HG02870 (cell line): ENCODE data around the gene NEURL1.

Experiments
- ATAC-seq: cut with Tn5 transposase; IDR thresholded peaks from one replicate; pipeline ENCODE4 v1.9.1; 2021; ENCODE audit warnings: mild to moderate bottlenecking, moderate library complexity; ENCODE audit not compliant: unreplicated experiment

NEURL1 gene

DNA sequence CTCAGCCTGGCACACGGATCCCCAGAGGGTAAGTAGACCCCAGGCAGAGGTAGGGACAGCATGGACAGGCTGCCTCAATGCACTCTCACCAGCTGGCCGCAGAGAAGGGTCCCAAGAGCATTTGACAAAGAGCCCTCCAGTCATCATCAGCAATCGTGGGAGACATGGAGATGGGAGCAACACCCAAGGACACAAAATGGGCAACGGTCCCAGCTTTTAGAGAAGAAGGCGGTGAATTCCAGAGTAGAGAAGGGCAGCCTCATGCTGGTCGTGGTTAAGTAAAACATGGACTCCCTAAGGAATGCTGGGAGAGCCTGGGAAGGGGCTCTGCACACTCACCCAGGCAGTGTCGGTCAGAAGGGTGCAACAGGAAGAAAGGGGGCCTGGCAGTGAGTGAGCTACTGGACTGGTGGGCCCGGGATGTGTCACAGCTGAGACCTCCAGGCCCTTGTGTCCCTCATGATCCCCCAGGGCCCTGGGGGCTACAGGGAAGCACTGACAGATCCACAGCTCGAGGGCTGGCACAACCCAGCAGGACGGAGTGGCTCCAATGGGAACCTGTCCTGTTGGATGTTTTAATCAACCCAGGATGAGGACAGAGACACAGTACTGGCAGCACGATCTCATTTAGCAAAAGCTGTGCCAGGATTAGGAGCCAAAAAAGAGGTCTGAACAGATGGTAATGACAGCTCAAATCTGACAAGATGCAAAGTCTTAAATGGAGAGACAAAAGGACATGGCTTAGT is 147.1 kb downstream of the NEURL1 start:
- ATAC-seq, result no peak

DNA sequence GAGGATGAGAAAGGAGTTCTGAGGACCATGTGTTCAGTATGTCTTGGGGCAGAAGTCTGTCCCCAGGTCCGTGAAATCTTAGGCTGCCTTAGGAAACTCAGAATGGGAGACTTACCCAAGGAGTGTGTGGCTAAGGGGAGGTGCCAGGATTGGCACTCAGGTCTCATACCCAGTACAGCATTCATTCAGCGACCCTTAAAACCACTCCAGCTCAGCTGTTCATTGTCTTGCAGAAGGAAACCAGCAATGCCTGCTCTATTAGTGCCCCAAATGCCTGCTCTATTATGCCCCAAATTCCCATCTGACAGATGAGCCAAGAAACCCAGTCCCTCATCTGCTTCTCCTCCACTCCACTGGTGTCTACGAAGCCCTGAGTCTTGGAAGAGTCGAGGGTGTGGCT is 147.8 kb downstream of the NEURL1 start:
- ATAC-seq, result no peak
